PFSK-1 (cell line): Measurements from ENCODE around the gene COX8A.

Source experiments
- FOXP2 ChIP-seq: optimal IDR thresholded peaks from 2 replicates; pipeline ENCODE3; 2011; ENCODE audit warnings: borderline replicate concordance, control low read depth, inconsistent platforms; ENCODE audit not compliant: insufficient read depth; ENCODE audit errors: extremely low read length, extremely low read depth
- POLR2AphosphoS5 ChIP-seq: IDR thresholded peaks from 2 replicates; pipeline ENCODE4 v1.6.1; 2012; ENCODE audit warnings: low read depth, mild to moderate bottlenecking, control low read depth, low read length, moderate library complexity
- REST ChIP-seq, 2 experiments: IDR thresholded peaks; 2 replicates each; pipeline versions ENCODE4 v1.6.1 to v1.8.0; 2011 to 2012; ENCODE audit warnings: low read depth in 2 of 2, low read length in 2 of 2, control low read depth in 1 of 2, inconsistent platforms in 1 of 2, mild to moderate bottlenecking in 1 of 2, moderate library complexity in 1 of 2; ENCODE audit not compliant: insufficient read depth in 1 of 2
- SIN3A ChIP-seq: IDR thresholded peaks from 2 replicates; pipeline ENCODE4 v1.6.1; 2012; ENCODE audit warnings: mild to moderate bottlenecking, low read length, moderate library complexity, borderline replicate concordance; ENCODE audit not compliant: insufficient read depth
- TAF1 ChIP-seq: IDR thresholded peaks from 2 replicates; pipeline ENCODE4 v1.6.1; 2012; ENCODE audit warnings: low read length, control low read depth, borderline replicate concordance; ENCODE audit not compliant: insufficient read depth

COX8A gene

GRCh38 chr11:64025205-64025604 is 50.8 kb downstream of the COX8A start:
- TF ChIP-seq REST (IDR thresholded peaks at IDR 0.05; ENCODE audit: insufficient read depth in 1 of 2, low read depth in 2 of 2, low read length in 2 of 2) (no peak), TAF1 (no peak), POLR2AphosphoS5 (no peak), FOXP2 (no peak), SIN3A (no peak)
